HL-60 (cell line): ENCODE data around the gene AHCTF1.
"Not testable (repeated sequence)": the region's sequence is repeated elsewhere in the genome, so short reads cannot be mapped to it uniquely, and the experiment has no call there.

ENCODE experiments used
- CTCF ChIP-seq: IDR thresholded peaks from one replicate; pipeline ENCODE4 v1.5.1; 2011; ENCODE audit warnings: low read length, control low read depth, inconsistent platforms; ENCODE audit not compliant: insufficient read depth
- POLR2AphosphoS5 ChIP-seq: IDR thresholded peaks from 2 replicates; pipeline ENCODE4 v1.6.1; 2012; ENCODE audit warnings: low read depth

- not testable (repeated sequence) for TF ChIP-seq POLR2AphosphoS5, CTCF
Observed at GRCh38 chr1:246822154-246822553, 109.6 kb downstream of the AHCTF1 start.
